G401 (cell line): Measurements from ENCODE around the gene PLA2G4A. TPM values are rescaled to one million over a fixed set of nuclear protein-coding genes. Genes with fewer than 3 reads are reported as not detected.

ENCODE experiments used
- DNase-seq: peaks from one replicate; pipeline ENCODE4 v3.0.0-alpha.2; 2015; ENCODE audit warnings: low spot score
- in situ Hi-C: cut with HindIII; loops from 2 replicates; pipeline ENCODE4 v1.10.0; 2016; ENCODE audit warnings: low sequenced_read_pairs, mixed read lengths
- total RNA-seq: library from RNA; depleted of rRNA; stranded (reverse); fragments of >200 nt; shearing (Covaris generic); gene quantifications from 2 replicates; pipeline ENCODE4 v1.2.3, GENCODE V29; 2014; rRNA removed

PLA2G4A gene
- 0.06 TPM in 1 of 2 replicates, not detected in the other for total RNA-seq

- DNase-seq = peak; percentile 2
- in situ Hi-C loops = no loop called here
Measured at GRCh38 chr1:186828611-186829454, at the start of gene PLA2G4A. PLA2G4A (plus strand) TSS chr1:186828949; CDS start chr1:186854355, 25,406 bp downstream.

GRCh38 chr1:186780076-186780475 is 48.7 kb upstream of the PLA2G4A start:
- DNase-seq = no peak
- in situ Hi-C loops = no loop called here

DNA sequence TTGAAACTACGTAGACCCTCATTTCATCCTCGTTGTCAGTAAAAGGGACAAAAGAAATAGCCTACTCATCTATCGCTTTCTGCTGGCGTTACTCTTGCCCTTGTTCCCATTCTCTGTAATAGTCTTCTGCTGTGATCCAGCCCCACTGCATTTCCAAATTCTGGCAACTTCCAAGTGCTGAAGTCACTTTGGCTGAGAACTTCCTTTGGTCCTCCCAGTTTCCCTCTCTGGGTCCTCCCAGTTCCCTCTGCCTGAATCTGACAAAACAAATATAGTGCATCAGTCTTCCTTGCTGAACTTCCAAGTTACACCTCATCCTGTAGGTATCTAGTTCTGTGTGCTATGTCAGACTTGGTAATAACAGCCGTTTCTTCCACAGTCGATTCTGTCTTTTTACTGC is 47.0 kb upstream of the PLA2G4A start:
- in situ Hi-C loops = no loop called here
- no peak for DNase-seq

GRCh38 chr1:186782791-186783190 is 46.0 kb upstream of the PLA2G4A start:
- no peak for DNase-seq
- in situ Hi-C loops = no loop called here

GRCh38 chr1:186783193-186783592 is 45.6 kb upstream of the PLA2G4A start:
- in situ Hi-C loops = no loop called here
- DNase-seq = no peak

DNA sequence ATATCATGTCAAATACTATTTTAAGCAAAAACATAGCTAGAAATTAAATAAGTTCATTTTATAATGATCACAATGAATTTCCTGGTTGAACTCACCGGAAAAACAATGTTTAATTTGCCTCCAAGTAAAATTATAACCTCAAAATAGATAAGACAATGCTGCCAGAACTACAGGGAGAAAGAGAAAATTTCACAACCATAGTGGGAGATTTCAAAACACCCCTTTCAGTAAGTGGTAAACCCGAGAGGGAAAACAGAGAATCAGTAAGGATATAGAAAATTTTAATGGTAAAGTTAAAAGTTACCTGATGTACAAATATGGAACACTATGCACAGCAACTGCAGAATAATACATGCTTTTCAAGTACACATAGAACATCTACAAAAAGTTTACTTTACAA is 43.2 kb upstream of the PLA2G4A start:
- in situ Hi-C loops = no loop called here
- DNase-seq = no peak

DNA sequence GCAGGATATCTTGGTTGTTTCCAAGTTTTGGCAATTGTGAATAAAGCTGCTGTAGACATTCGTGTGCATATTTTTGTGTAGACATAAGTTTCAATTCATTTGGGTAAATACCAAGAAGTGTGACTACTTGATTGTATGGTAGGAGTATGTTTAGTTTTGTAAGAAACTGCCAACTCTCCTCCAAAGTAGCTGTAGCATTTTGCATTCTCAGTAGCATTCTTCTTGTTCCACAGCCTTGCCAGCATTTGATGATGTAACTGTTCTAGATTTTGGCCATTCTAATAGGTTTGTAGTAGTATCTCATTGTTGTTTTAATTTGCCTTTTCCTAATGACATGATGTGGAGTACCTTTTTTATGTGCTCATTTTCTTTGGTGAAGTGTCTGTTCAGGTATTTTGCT is 38.6 kb upstream of the PLA2G4A start:
- in situ Hi-C loops = no loop called here
- DNase-seq = no peak

- DNase-seq = no peak
- in situ Hi-C loops = no loop called here
Measured at GRCh38 chr1:186792870-186793581, 35.7 kb upstream of the PLA2G4A start.

DNA sequence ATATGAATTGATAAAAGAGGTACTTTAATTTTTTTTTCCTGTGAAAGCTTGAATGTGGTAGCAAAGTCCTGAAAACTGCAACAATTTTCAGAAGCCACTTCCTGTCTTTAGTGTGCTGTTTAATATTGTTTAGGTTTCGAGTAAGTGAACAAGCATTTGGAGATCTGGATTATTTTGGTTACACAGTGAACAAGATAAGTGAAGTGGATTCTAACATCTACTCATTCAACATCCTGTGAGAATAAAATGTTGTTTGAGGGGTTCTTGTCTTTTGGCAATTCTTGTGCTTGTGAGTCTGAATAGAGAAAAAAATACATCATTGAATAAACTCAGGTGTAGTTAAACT is 35.2 kb upstream of the PLA2G4A start:
- no peak for DNase-seq
- in situ Hi-C loops = no loop called here

DNA sequence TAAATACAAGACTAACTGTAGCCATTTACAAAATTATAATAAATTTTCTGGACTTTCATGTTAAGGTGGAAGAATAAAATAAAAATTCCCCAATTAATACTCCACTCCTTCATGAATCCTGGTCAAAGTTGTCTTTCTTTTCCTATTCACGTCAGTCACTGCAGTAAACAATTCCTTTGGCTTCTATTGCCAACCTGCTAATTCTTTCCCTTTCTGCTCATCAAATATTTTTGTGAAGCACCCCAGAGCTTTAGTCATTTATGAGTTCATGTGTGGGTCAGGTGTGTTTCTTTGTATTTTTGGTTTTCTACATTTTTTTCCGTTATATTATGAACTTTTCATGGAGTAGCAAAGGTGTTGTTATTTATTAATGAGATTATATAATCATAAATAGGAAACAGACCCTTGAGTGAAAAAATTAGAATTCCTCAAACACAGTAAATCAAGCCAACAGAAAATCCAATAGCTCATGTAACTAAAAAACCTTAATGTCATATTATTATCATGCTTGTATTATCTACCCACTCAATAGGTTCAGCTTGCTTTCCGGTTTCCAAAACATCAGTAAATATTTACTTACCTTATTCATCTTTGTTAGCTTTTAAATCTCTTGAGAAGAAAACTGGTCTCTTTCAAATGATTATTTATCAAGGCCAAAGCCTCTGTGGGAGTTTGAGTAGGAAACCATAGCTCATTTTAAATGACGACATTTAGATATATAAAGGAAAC is 29.6 kb upstream of the PLA2G4A start:
- in situ Hi-C loops = no loop called here
- DNase-seq = no peak

GRCh38 chr1:186799689-186800054 is 29.1 kb upstream of the PLA2G4A start:
- in situ Hi-C loops = no loop called here
- DNase-seq = no peak

DNA sequence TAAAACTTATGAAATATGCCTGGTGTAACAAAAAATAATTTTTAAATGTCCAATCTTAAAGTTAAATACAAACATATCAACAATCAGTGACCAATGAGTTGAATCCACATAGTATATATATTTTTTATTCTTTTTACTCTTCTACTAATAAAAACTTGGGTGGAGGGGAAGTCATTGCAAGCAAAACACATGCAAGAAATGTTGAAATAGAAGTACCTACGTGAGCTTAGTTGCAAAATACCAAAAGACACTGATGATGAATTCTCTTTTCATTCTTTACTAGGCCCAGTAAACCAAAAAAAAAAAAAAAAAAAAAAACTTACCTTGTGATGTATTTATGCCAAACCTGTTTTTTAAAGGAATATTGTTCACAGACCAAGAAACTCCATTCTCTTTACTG is 26.4 kb upstream of the PLA2G4A start:
- in situ Hi-C loops = no loop called here
- no peak for DNase-seq

GRCh38 chr1:186804679-186805078 is 24.1 kb upstream of the PLA2G4A start:
- in situ Hi-C loops = no loop called here
- no peak for DNase-seq

DNA sequence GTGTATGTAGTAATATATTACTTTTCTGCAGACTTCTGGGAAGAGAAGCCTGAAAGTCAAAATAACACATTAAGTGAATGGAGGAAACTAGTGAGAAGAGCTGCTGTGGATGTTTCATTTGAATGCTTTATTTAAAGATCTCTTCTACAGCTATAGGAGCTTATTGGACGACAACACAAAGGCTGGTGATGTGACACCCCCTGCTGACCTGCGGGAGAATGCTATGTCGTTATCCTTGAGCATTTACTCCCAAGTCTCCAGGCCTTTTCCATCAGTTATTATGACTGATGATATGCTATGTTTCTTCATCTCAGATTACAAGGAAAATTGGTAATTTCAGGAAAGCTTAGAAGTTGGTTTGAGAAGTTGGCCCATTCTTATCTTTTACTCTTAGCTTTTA is 22.3 kb upstream of the PLA2G4A start:
- in situ Hi-C loops = no loop called here
- DNase-seq = no peak

DNA sequence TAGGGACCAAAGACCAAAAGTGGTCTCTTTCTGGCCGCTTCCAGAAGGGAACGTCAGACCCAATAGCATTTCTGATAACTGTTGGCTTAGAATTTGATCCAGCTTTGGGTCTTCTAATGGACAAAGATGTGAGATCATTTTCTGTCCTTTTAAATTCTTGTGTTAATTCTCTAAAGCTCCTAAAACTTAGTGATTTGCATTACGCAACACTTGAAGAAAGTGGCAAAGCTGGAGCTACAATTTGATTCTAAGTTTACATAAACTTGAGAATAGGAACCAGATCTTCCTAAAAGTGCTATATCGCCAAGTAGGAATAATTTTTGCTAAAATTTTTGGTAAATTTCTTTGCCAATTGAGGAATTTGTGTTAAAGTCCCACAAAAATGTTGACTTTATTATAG is 21.6 kb upstream of the PLA2G4A start:
- DNase-seq = no peak
- in situ Hi-C loops = no loop called here

DNA sequence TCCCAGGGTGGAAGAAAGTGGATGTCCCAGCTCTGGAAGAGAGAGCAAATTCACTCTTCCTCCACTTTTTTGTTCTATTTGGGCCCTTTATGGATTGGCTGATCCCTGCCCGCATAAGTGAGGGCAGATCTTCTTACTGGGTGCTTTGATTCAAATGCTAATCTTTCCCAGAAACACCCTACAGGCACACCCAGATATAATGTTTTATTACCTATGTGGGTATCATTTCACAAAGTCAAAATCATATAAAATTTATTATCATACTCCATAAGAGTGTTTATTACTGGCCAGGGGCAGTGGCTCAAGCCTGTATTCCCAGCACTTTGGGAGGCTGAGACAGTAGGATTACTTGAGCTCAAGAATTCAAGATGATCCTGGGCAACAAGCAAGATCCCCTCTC is 16.9 kb upstream of the PLA2G4A start:
- in situ Hi-C loops = no loop called here

DNA sequence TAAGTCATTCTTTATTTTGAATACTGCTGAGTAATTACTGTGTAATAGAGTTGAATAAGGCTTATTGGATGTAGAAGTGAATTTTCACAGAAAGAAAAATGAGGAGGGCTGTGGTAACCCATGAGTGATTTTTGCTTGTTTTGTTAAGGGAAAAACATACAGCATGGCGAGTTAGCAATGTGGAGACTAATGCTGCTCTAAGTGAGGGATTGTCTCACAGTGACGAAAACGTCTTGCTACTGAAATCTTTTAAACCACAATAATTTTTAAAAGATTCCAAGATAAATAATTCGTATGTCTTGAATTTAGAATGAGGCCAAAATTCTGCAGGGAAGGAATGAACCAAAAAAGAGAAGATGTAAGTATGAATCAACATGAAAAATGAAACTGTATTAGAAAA is 16.2 kb upstream of the PLA2G4A start:
- DNase-seq = no peak
- in situ Hi-C loops = no loop called here

More for the DNA sequence above, 16.9 kb upstream of the PLA2G4A start:
- no peak for DNase-seq

- in situ Hi-C loops = no loop called here
- no peak for DNase-seq
Measured at GRCh38 chr1:186813420-186813819, 15.3 kb upstream of the PLA2G4A start.

GRCh38 chr1:186819126-186819525 is 9.6 kb upstream of the PLA2G4A start:
- DNase-seq = no peak
- in situ Hi-C loops = no loop called here

GRCh38 chr1:186819563-186819962 is 9.2 kb upstream of the PLA2G4A start:
- DNase-seq = no peak
- in situ Hi-C loops = no loop called here
